Measurements from ENCODE around the gene CD74.
"Not testable (repeated sequence)": the region's sequence is repeated elsewhere in the genome, so short reads cannot be mapped to it uniquely, and the experiment has no call there.

Gene CD74

GRCh38 chr5:150441813-150442698 lies 29.3 kb upstream of the CD74 start:
- DNase-seq (ENCODE audit: low read depth): no peak

GRCh38 chr5:150440948-150441812 lies 28.5 kb upstream of the CD74 start:
- DNase-seq (ENCODE audit: low read depth): no peak

- no peak for DNase-seq (ENCODE audit: low read depth)
These were observed 26.3 kb upstream of the CD74 start for GRCh38 chr5:150438873-150439546.

- DNase-seq (ENCODE audit: low read depth): peak; percentile 87
These were observed 23.5 kb upstream of the CD74 start for GRCh38 chr5:150436141-150436680.

GRCh38 chr5:150434464-150434863 lies 21.8 kb upstream of the CD74 start:
- no peak for DNase-seq (ENCODE audit: low read depth)

- DNase-seq (ENCODE audit: low read depth): no peak
These were observed 18.9 kb upstream of the CD74 start for GRCh38 chr5:150431574-150431973.

- no peak for DNase-seq (ENCODE audit: low read depth)
These were observed 18.3 kb upstream of the CD74 start for GRCh38 chr5:150431048-150431447.

GRCh38 chr5:150429410-150429873 lies 16.7 kb upstream of the CD74 start:
- DNase-seq (ENCODE audit: low read depth): no peak

GRCh38 chr5:150428978-150429377 lies 16.3 kb upstream of the CD74 start:
- no peak for DNase-seq (ENCODE audit: low read depth)

- DNase-seq (ENCODE audit: low read depth): no peak
These were observed 15.6 kb upstream of the CD74 start for GRCh38 chr5:150428106-150428876.

- DNase-seq (ENCODE audit: low read depth): not testable (repeated sequence)
These were observed 13.5 kb upstream of the CD74 start for GRCh38 chr5:150426165-150426564.

- no peak for DNase-seq (ENCODE audit: low read depth)
These were observed 10.0 kb upstream of the CD74 start for GRCh38 chr5:150422758-150423157.

GRCh38 chr5:150422075-150422474 lies 9.4 kb upstream of the CD74 start:
- DNase-seq (ENCODE audit: low read depth): no peak

- DNase-seq (ENCODE audit: low read depth): no peak
These were observed 7.0 kb upstream of the CD74 start for GRCh38 chr5:150419630-150420270.

GRCh38 chr5:150413902-150414790 lies 1.4 kb upstream of the CD74 start:
- DNase-seq (ENCODE audit: low read depth): not testable (repeated sequence)

- DNase-seq (ENCODE audit: low read depth): no peak
These were observed 629 bp upstream of the CD74 start for GRCh38 chr5:150413176-150413901.

GRCh38 chr5:150411245-150411979 lies 1.3 kb downstream of the CD74 start:
- peak; percentile 31 for DNase-seq (ENCODE audit: low read depth)

GRCh38 chr5:150410524-150411244 lies 2.0 kb downstream of the CD74 start:
- no peak for DNase-seq (ENCODE audit: low read depth)
